Spleen (tissue), 7 donors: ENCODE results near the gene FCAMR.

Experiments used
- CTCF ChIP-seq, 11 experiments: fragments of 200-600 bp in 7 of 11; fragments of 450-650 bp in 4 of 11; sonication (generic) in 4 of 11; IDR thresholded peaks in 8 of 11; conservative IDR thresholded peaks in 3 of 11; 1 replicate in 7 of 11; 2 replicates in 4 of 11; pipeline versions ENCODE4 v1.4.0 to v1.8.0; 2016 to 2021; ENCODE audit warnings: antibody characterized with exemption in 11 of 11, inconsistent platforms in 4 of 11, mild to moderate bottlenecking in 1 of 11
- POLR2A ChIP-seq, 3 donors: fragments of 450-650 bp; IDR thresholded peaks; one replicate each; pipeline ENCODE4 v1.5.1; 2017; ENCODE audit warnings: antibody characterized with exemption in 3 of 3, mild to moderate bottlenecking in 1 of 3
- donor health status: DM: no; HTN: no; CAD: no; lungs with moderate emphysema.
- donor health status: DM: no; HTN: no; CAD: no.
- donor health status: DM: no; HTN: no; CAD: no.

GRCh38 chr1:206953626-206954025, 16.6 kb downstream of the FCAMR start:
- TF ChIP-seq CTCF (IDR thresholded peaks at IDR 0.05 in 8 of 11, conservative IDR thresholded peaks at IDR 0.05 in 3 of 11): no peak
- TF ChIP-seq POLR2A (IDR thresholded peaks at IDR 0.05): no peak
